ENCODE data around the gene STPG3. TPM values are rescaled to one million over a fixed set of nuclear protein-coding genes. Genes with fewer than 3 reads are reported as not detected.
"Not testable (repeated sequence)": the region's sequence is repeated elsewhere in the genome, so short reads cannot be mapped to it uniquely, and the experiment has no call there.

STPG3 gene
- total RNA-seq, 2 experiments from 2014 or later: not detected

GRCh38 chr9:137236936-137237421 is 14.1 kb upstream of the STPG3 start:
- Mint-ChIP-seq H3K27ac (no peak overlapping the region), H3K9me3 (no peaks in the 10 kb centered on the region), H3K4me1 (ENCODE audit: low read depth) (peaks cover 15% of the 10 kb centered on the region), H3K27me3 (peaks cover 8% of the 10 kb centered on the region), H3K36me3 (ENCODE audit: low read depth) (peaks cover 7% of the 10 kb centered on the region), H3K4me3 (no peak overlapping the region)
- ATAC-seq (no peak), DNase-seq (no peak)
- ChIA-PET CTCF (interaction anchor here (0.6 to 2.9 kb wide), 49 partner anchors 8 to 446 kb away, joined by 3 to 58 read pairs (median 4); partner anchors contain the start of genes CYSRT1, DPP7, MAN1B1 and NDOR1), POLR2A (interaction anchor here (0.6 to 1.8 kb wide), 6 partner anchors 13 to 124 kb away, joined by 3 to 5 read pairs (median 3); partner anchors contain the start of gene TPRN)
- no peak for TF ChIP-seq CTCF (IDR thresholded peaks at IDR 0.05)
- intact Hi-C loops (cut with micrococcal nuclease): no loop called here

- CTCF ChIA-PET: interaction anchor here (0.7 to 2.9 kb wide), 11 partner anchors 11 to 447 kb away, joined by 3 to 58 read pairs (median 11); partner anchors contain the start of genes CYSRT1, NELFB, RNF208 and RNF224
- POLR2A ChIA-PET: interaction anchor here (0.6 to 7.6 kb wide), 6 partner anchors 10 to 109 kb away, joined by 3 to 113 read pairs (median 4); partner anchors contain the start of genes NELFB and STPG3
- no peak for TF ChIP-seq CTCF (IDR thresholded peaks at IDR 0.05)
- H3K27me3 Mint-ChIP-seq: peaks cover 8% of the 10 kb centered on the region
- ATAC-seq (no peak), DNase-seq (no peak)
- H3K27ac Mint-ChIP-seq: no peak overlapping the region
- peaks cover 25% of the 10 kb centered on the region for H3K4me1 Mint-ChIP-seq (ENCODE audit: low read depth)
- peaks cover 18% of the 10 kb centered on the region for H3K36me3 Mint-ChIP-seq (ENCODE audit: low read depth)
- H3K4me3 Mint-ChIP-seq: no peak overlapping the region
- no peaks in the 10 kb centered on the region for H3K9me3 Mint-ChIP-seq
- intact Hi-C loops (cut with micrococcal nuclease): no loop called here
These were observed 13.0 kb upstream of the STPG3 start for GRCh38 chr9:137237759-137238726.

- H3K27me3 Mint-ChIP-seq; H3K9me3 Mint-ChIP-seq; ATAC-seq; DNase-seq; H3K27ac Mint-ChIP-seq; intact Hi-C loops (cut with micrococcal nuclease): not testable (repeated sequence)
- POLR2A ChIA-PET: interaction anchor here (0.6 to 7.6 kb wide), 18 partner anchors 10 to 342 kb away, joined by 3 to 113 read pairs (median 4); partner anchors contain the start of genes NELFB, RNF208, SLC34A3 and STPG3
- peaks cover 27% of the 10 kb centered on the region for H3K36me3 Mint-ChIP-seq (ENCODE audit: low read depth)
- peak overlapping the region; percentile 88 for H3K4me3 Mint-ChIP-seq
- CTCF ChIA-PET: interaction anchor here (0.8 to 3.1 kb wide), 7 partner anchors 12 to 51 kb away, joined by 3 to 11 read pairs (median 5); partner anchors contain the start of genes NELFB, RNF224 and SSNA1
- H3K4me1 Mint-ChIP-seq (ENCODE audit: low read depth): peaks cover 34% of the 10 kb centered on the region
These were observed 11.4 kb upstream of the STPG3 start for GRCh38 chr9:137239541-137240200.

GRCh38 chr9:137240318-137240840 is 10.7 kb upstream of the STPG3 start:
- POLR2A ChIA-PET: interaction anchor here (0.6 to 7.6 kb wide), 27 partner anchors 9 to 343 kb away, joined by 3 to 113 read pairs (median 4); partner anchors contain the start of genes CYSRT1, NELFB, RNF208 and SLC34A3
- Mint-ChIP-seq H3K36me3 (ENCODE audit: low read depth) (peaks cover 27% of the 10 kb centered on the region), H3K4me1 (ENCODE audit: low read depth) (peaks cover 34% of the 10 kb centered on the region), H3K9me3 (no peaks in the 10 kb centered on the region), H3K27me3 (peaks cover under 1% of the 10 kb centered on the region), H3K27ac (no peak overlapping the region), H3K4me3 (peak overlapping the region; percentile 88)
- intact Hi-C loops (cut with micrococcal nuclease): no loop called here
- CTCF ChIA-PET: interaction anchor here (0.9 to 3.1 kb wide), 9 partner anchors 12 to 170 kb away, joined by 3 to 11 read pairs (median 4); partner anchors contain the start of genes NELFB, RNF224, SAPCD2 and SSNA1
- TF ChIP-seq CTCF (IDR thresholded peaks at IDR 0.05): no peak
- peak; percentile 23 for ATAC-seq
- DNase-seq: peak; percentile 71

Measured in activated CD8-positive, alpha-beta T cell treated with anti-CD3 and anti-CD28 coated beads for 36 hours (primary cell).